IMR-90 (cell line): ENCODE results near the gene OBP2A. TPM values are rescaled to one million over a fixed set of nuclear protein-coding genes. Genes with fewer than 3 reads are reported as not detected.

Experiments
- ATAC-seq: fragments of 200-7000 bp; cut with Tn5 transposase; 2 replicates; pipeline ENCODE4 v1.9.1; 2020; ENCODE audit warnings: low read depth, mild to moderate bottlenecking, moderate library complexity
- BruUV-seq: library from RNA; stranded (reverse); fragments of 400-500 nt; replicated peaks from 2 replicates; lab custom pipeline; 2021; lab: Mats Ljungman, UMichigan
- CTCF ChIA-PET: fragments of 300-600 bp; formaldehyde crosslinking; extraction: SDS; loops from one replicate; lab custom pipeline; 2021; ENCODE audit warnings: antibody characterized with exemption; lab: Yijun Ruan, JAX
- POLR2A ChIA-PET: fragments of 300-600 bp; sonication (Branson Sonifier 250); formaldehyde crosslinking; loops from one replicate; lab custom pipeline; 2022; ENCODE audit warnings: antibody characterized with exemption; ENCODE audit not compliant: unreplicated experiment; lab: Charles Lee
- DNase-seq: peaks from one replicate; pipeline ENCODE4 v3.0.0; 2013
- H2AFZ ChIP-seq: replicated peaks from 2 replicates; pipeline ENCODE3; 2013; ENCODE audit warnings: low read length, mild to moderate bottlenecking; ENCODE audit not compliant: poor library complexity
- H2AK5ac ChIP-seq: 2 replicates; pipeline ENCODE4 v1.6.1; 2013; ENCODE audit warnings: low read depth, low read length, inconsistent platforms
- H2AK9ac ChIP-seq: replicated peaks from 2 replicates; pipeline ENCODE3; 2013; ENCODE audit warnings: mild to moderate bottlenecking, low read depth, low read length, moderate library complexity; ENCODE audit not compliant: poor library complexity
- H2BK120ac ChIP-seq: 2 replicates; pipeline ENCODE4 v1.6.1; 2013; ENCODE audit warnings: low read depth, low read length, inconsistent platforms
- H2BK15ac ChIP-seq: 3 replicates; pipeline ENCODE4 v1.6.1; 2013; ENCODE audit warnings: low read depth, low read length, inconsistent platforms
- H2BK20ac ChIP-seq: 2 replicates; pipeline ENCODE4 v1.6.1; 2013; ENCODE audit warnings: low read depth, mild to moderate bottlenecking, inconsistent platforms, low read length, moderate library complexity
- H2BK5ac ChIP-seq: 2 replicates; pipeline ENCODE4 v1.6.1; 2013; ENCODE audit warnings: mild to moderate bottlenecking, low read depth, low read length, inconsistent platforms; ENCODE audit not compliant: poor library complexity, severe bottlenecking
- H3K14ac ChIP-seq: replicated peaks from 2 replicates; pipeline ENCODE4 v1.6.1; 2013; ENCODE audit warnings: low read depth, low read length, inconsistent platforms
- H3K18ac ChIP-seq: 2 replicates; pipeline ENCODE4 v1.6.1; 2013; ENCODE audit warnings: low read depth, low read length, control low read depth
- H3K23ac ChIP-seq: 2 replicates; pipeline ENCODE4 v1.6.1; 2013; ENCODE audit warnings: low read depth, low read length, inconsistent platforms
- H3K27ac ChIP-seq: 2 replicates; pipeline ENCODE4 v1.5.1; 2013; ENCODE audit warnings: mild to moderate bottlenecking, control low read depth, low read length; ENCODE audit not compliant: insufficient read depth
- H3K27me3 ChIP-seq: 2 replicates; pipeline ENCODE4 v1.6.1; 2013; ENCODE audit warnings: low read length; ENCODE audit not compliant: control insufficient read depth, insufficient read depth
- H3K36me3 ChIP-seq: 2 replicates; pipeline ENCODE4 v1.6.1; 2013; ENCODE audit warnings: low read length, mixed read lengths; ENCODE audit not compliant: control insufficient read depth, insufficient read depth
- H3K4ac ChIP-seq: 2 replicates; pipeline ENCODE4 v1.6.1; 2013; ENCODE audit warnings: low read depth, low read length, inconsistent platforms
- H3K4me1 ChIP-seq: 2 replicates; pipeline ENCODE4 v1.6.1; 2013; ENCODE audit warnings: low read length, mixed read lengths; ENCODE audit not compliant: control insufficient read depth, insufficient read depth
- H3K4me2 ChIP-seq: 2 replicates; pipeline ENCODE4 v1.6.1; 2013; ENCODE audit warnings: low read depth, mild to moderate bottlenecking, control low read depth, low read length, moderate library complexity
- H3K4me3 ChIP-seq: 2 replicates; pipeline ENCODE4 v1.5.1; 2013; ENCODE audit warnings: low read depth, mild to moderate bottlenecking, control low read depth, low read length, moderate library complexity; ENCODE audit not compliant: insufficient read depth
- H3K56ac ChIP-seq: 2 replicates; pipeline ENCODE4 v1.6.1; 2013; ENCODE audit warnings: low read length, inconsistent platforms; ENCODE audit not compliant: insufficient read depth; ENCODE audit errors: extremely low read depth
- H3K79me1 ChIP-seq, 2 experiments: 2 replicates each; pipeline ENCODE4 v1.6.1; 2013; ENCODE audit warnings: low read length in 2 of 2, inconsistent platforms in 1 of 2, low read depth in 1 of 2
- H3K9ac ChIP-seq: 2 replicates; pipeline ENCODE4 v1.6.1; 2013; ENCODE audit warnings: low read depth, low read length, control low read depth
- H3K9me1 ChIP-seq: 2 replicates; pipeline ENCODE4 v1.6.1; 2013; ENCODE audit warnings: low read length, inconsistent platforms; ENCODE audit not compliant: insufficient read depth
- H3K9me3 ChIP-seq: 2 replicates; pipeline ENCODE4 v1.6.1; 2013; ENCODE audit warnings: low read length; ENCODE audit not compliant: control insufficient read depth, insufficient read depth
- H4K20me1 ChIP-seq: 2 replicates; pipeline ENCODE4 v1.6.1; 2013; ENCODE audit warnings: low read length, inconsistent platforms; ENCODE audit not compliant: insufficient read depth
- H4K5ac ChIP-seq: 2 replicates; pipeline ENCODE4 v1.6.1; 2013; ENCODE audit warnings: mild to moderate bottlenecking, low read depth, low read length, control low read depth
- H4K8ac ChIP-seq, 2 experiments: 2 replicates each; pipeline ENCODE4 v1.6.1; 2013; ENCODE audit warnings: low read depth in 2 of 2, low read length in 2 of 2, control low read depth in 1 of 2, inconsistent platforms in 1 of 2
- H4K91ac ChIP-seq: 2 replicates; pipeline ENCODE4 v1.6.1; 2013; ENCODE audit warnings: low read depth, low read length, inconsistent platforms; ENCODE audit not compliant: insufficient read depth
- CEBPB ChIP-seq: IDR thresholded peaks from 2 replicates; pipeline ENCODE4 v1.6.1; 2012; ENCODE audit warnings: low read depth, low read length, improper control_type of control experiment
- CHD1 ChIP-seq: IDR thresholded peaks from 2 replicates; pipeline ENCODE4 v1.6.1; 2012; ENCODE audit warnings: low read depth, low read length, improper control_type of control experiment
- FOS ChIP-seq: fragments of 150-350 bp; IDR thresholded peaks from 2 replicates; pipeline ENCODE4 v1.6.1; 2016; ENCODE audit warnings: low read depth, low read length
- MAZ ChIP-seq: IDR thresholded peaks from 2 replicates; pipeline ENCODE4 v1.6.1; 2012; ENCODE audit warnings: low read depth, mild to moderate bottlenecking, low read length, improper control_type of control experiment, moderate library complexity, borderline replicate concordance
- MXI1 ChIP-seq: IDR thresholded peaks from 2 replicates; pipeline ENCODE4 v1.6.1; 2012; ENCODE audit warnings: low read depth, mild to moderate bottlenecking, low read length, moderate library complexity, borderline replicate concordance
- RCOR1 ChIP-seq: IDR thresholded peaks from 2 replicates; pipeline ENCODE4 v1.6.1; 2012; ENCODE audit warnings: mild to moderate bottlenecking, low read length, improper control_type of control experiment; ENCODE audit not compliant: insufficient replicate concordance
- WGBS, 2 experiments: methylation state at CpG; one replicate each; pipeline versions ENCODE4 v1.1.5 to v1.1.7; 2013; ENCODE audit warnings: missing lambda C conversion rate in 2 of 2; ENCODE audit not compliant: insufficient read length in 1 of 2; ENCODE audit errors: extremely low coverage in 2 of 2; 5-methylcytosine and 5-hydroxymethylcytosine counted together
- dilution Hi-C: fragments of 300-500 bp; cut with HindIII; formaldehyde crosslinking; loops from one replicate; pipeline ENCODE4 v1.14.3; 2018; ENCODE audit warnings: low sequenced_read_pairs; ENCODE audit not compliant: unreplicated experiment
- in situ Hi-C: fragments of 300-500 bp; cut with MboI; formaldehyde crosslinking; loops from 3 replicates; pipeline ENCODE4 v1.14.3; 2019; ENCODE audit warnings: low sequenced_read_pairs, inconsistent platforms, mixed read lengths
- intact Hi-C: fragments of 100-400 bp; cut with micrococcal nuclease; formaldehyde crosslinking; loops from 2 replicates; pipeline ENCODE4 v1.10.0; 2022
- polyA plus RNA-seq, 3 experiments: library from polyadenylated mRNA; depleted of rRNA; stranded (reverse); fragments of >200 nt; gene quantifications; 2 replicates each; pipeline ENCODE4 v1.2.3, GENCODE V29; 2012; ENCODE audit warnings: low replicate concordance in 1 of 3
- total RNA-seq: library from RNA; depleted of rRNA; stranded (reverse); fragments of >200 nt; gene quantifications from 2 replicates; pipeline ENCODE4 v1.2.3, GENCODE V29; 2012

OBP2A gene
- total and polyA plus RNA-seq, 2 of the 4 experiments (the other 2 are of a cell fraction): not detected

- TF ChIP-seq FOS: no peak
- no peak for TF ChIP-seq CHD1
- no peak for TF ChIP-seq MAZ
- TF ChIP-seq MXI1: no peak
Observed at GRCh38 chr9:135526089-135526729, 19.7 kb upstream of the OBP2A start (continued).

GRCh38 chr9:135526730-135527571 is 19.0 kb upstream of the OBP2A start:
- no peak overlapping the region for H2AFZ ChIP-seq
- no peak overlapping the region for H3K9ac ChIP-seq
- H4K91ac ChIP-seq: no peak overlapping the region
- H4K5ac ChIP-seq: no peak overlapping the region
- no peaks in the 10 kb centered on the region for H3K9me1 ChIP-seq
- DNase-seq: no peak
- H3K4ac ChIP-seq: no peak overlapping the region
- ChIA-PET POLR2A (interaction anchor here (0.6 kb wide), 1 partner anchor 21 kb away, joined by 4 read pairs; no protein-coding TSS in a partner anchor), CTCF (no interaction called here)
- no peak overlapping the region for H3K4me3 ChIP-seq
- no peak overlapping the region for H3K4me2 ChIP-seq
- in situ Hi-C loops (no loop called here), dilution Hi-C loops (no loop called here), intact Hi-C loops (no loop called here)
- no peak overlapping the region for H2BK20ac ChIP-seq
- no peak overlapping the region for H3K14ac ChIP-seq
- H2AK5ac ChIP-seq: no peak overlapping the region
- 76% methylated on average over 13 of the region's 30 CpGs; no CpG with 5 or more reads in 1 of the 2 experiments for WGBS, 2 experiments
- H3K56ac ChIP-seq: no peak overlapping the region
- no peak overlapping the region for H4K8ac ChIP-seq
- no peaks in the 10 kb centered on the region for H3K4me1 ChIP-seq
- ATAC-seq: no peak
- no peaks in the 10 kb centered on the region for H3K9me3 ChIP-seq
- H3K27ac ChIP-seq: no peak overlapping the region
- H2AK9ac ChIP-seq: no peak overlapping the region
- peaks cover 4% of the 10 kb centered on the region for H3K27me3 ChIP-seq
- no peak overlapping the region for H3K18ac ChIP-seq
- H4K20me1 ChIP-seq: no peaks in the 10 kb centered on the region
- no peaks in the 10 kb centered on the region for H3K79me1 ChIP-seq
- H3K36me3 ChIP-seq: no peaks in the 10 kb centered on the region
- no peak overlapping the region for H2BK5ac ChIP-seq
- no peak overlapping the region for H2BK120ac ChIP-seq
- H2BK15ac ChIP-seq: no peak overlapping the region
- TF ChIP-seq RCOR1 (no peak), MAZ (no peak), FOS (no peak), CEBPB (peak; percentile 11; the same call in 1 of the 2 replicates)
- no TSS peak for BruUV-seq
- no peak overlapping the region for H3K23ac ChIP-seq
